Activated CD4-positive, alpha-beta T cell treated with anti-CD3 and anti-CD28 coated beads, Interleukin-2, amount 50 U/mL, for 48 hours (primary cell): ENCODE results near the gene PI4KB.

Source experiments
- DNase-seq, 2 experiments: peaks; one replicate each; pipeline ENCODE4 v3.0.0-alpha.2; 2020

Gene PI4KB

GRCh38 chr1:151311011-151311410 lies 16.2 kb downstream of the PI4KB start:
- no peak for DNase-seq

DNA sequence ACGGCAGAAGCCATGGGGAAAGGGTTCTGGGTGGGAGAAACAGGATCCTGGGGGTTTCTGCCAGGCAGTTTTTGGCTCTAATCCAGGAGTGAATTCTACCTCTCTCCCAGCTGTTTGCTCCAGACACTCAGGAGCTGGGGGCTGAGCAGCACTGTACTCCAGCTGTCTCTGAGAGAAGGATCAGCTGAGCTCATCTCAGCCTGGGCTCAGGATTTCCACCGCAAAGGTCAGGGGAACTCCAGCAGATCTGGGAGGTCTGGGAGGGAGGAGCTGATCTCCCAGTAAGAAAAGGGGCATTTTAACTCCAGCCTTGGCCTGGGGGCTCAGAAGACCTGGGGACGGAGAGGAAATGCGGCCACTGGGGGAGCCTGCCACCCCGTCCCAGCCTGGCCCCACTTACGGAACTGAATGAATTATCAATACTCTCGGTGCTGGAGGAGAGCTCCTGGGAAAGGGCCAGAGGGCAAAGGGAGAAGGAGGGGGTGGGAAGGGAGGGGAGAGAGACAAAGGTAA lies 17.3 kb downstream of the PI4KB start:
- DNase-seq, result no peak

DNA sequence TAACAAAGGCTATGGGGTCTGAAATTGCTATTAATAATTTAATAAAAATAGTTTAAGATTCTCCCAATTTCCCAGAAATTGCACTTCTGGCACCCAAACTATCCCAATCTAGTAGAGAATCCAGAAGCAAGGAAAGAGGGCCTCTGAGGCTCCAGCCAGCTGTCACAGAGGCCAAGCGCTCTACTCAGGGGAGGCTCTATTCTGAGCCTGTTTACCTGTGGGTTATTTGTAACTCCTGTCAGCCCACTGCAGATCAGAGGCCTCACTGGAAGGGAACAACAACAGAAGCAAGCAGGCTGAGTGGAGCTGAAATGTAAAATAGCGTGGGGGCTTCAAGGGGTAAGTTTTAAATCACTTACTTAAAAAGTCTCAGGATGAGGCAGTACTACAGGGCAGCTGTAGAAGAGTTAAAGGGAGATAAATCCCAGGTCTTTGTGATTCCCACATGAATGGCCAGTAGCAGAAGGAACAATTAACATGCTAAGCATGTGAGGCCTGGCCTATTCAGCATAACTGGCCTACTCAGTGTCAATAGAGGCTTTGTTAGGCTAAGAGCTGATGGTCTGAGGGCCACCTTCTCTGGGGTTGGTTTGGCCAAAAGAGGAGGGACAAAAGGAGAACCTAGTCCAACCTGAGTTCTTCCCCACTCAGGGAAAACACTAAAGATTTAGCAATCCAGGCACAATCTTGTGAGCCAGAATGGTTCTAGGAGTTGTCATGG lies 32.3 kb downstream of the PI4KB start:
- DNase-seq, result no peak

DNA sequence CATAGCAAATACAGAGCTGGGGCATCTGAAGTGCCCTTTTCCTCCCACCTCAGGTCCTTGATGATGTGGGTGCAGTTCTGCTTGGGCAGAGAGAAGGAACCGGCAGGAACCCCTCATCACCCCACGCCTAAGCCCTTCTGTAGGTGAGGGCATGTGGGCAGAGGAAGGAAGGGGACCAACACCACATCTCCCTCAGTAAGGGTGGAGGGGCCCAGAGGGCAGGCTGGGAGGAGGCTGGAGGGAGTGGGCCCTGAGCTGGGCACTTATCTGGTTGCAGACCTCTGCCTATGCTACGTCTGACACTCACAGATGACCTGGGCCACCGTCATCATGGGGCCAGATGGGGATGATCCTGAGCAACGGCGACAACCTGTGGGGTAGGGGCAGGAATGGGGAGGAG lies 34.1 kb downstream of the PI4KB start:
- no peak for DNase-seq

- DNase-seq, result no peak
Observed at GRCh38 chr1:151292207-151293030, 34.8 kb downstream of the PI4KB start.

- no peak for DNase-seq
Observed at GRCh38 chr1:151290709-151291303, 36.4 kb downstream of the PI4KB start.

DNA sequence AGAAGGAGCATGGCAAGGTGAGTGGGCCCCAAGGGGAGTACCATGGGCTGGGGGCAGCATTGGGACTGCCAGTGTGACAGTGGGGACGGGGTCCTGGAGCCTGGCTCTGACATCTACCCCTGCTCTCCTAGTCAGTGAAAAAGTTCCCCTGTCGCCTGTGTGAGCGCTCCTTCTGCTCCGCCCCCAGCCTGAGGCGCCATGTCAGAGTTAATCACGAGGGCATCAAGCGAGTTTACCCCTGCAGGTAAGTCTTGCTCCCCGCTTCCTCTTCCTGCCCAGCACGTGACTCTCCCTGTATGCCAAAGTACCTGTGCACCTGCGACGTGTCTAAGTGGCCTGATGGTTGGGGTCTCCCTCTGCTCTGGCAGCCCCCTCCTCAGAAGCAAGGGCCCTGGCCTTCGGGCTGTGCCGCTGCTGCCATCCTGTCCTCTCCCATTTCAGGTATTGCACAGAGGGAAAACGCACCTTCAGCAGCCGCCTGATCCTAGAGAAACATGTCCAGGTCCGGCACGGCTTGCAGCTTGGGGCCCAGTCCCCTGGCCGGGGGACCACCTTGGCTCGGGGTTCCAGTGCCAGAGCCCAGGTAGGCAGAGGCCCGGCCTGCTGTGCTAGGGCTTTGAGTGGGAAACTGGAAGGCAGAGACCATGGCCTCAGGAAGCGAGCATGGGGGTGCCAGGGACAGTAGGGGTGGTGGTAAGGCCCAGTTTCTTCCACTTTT lies 37.1 kb downstream of the PI4KB start:
- DNase-seq, result no peak

- DNase-seq, result no peak
Observed at GRCh38 chr1:151289080-151289935, 37.9 kb downstream of the PI4KB start.

- no peak for DNase-seq
Observed at GRCh38 chr1:151288502-151288901, 38.7 kb downstream of the PI4KB start.

- no peak for DNase-seq
Observed at GRCh38 chr1:151287767-151288500, 39.3 kb downstream of the PI4KB start.

DNA sequence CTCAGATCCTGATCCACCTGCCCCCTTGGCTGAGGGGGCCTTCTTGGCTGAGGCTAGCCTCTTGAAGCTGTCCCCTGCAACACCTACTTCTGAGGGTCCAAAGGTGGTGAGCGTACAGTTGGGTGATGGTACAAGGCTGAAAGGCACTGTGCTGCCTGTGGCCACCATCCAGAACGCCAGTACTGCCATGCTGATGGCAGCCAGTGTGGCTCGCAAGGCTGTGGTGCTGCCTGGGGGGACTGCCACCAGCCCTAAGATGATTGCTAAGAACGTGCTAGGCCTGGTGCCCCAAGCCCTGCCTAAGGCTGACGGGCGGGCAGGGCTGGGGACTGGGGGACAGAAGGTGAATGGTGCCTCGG lies 39.9 kb downstream of the PI4KB start:
- DNase-seq, result no peak

DNA sequence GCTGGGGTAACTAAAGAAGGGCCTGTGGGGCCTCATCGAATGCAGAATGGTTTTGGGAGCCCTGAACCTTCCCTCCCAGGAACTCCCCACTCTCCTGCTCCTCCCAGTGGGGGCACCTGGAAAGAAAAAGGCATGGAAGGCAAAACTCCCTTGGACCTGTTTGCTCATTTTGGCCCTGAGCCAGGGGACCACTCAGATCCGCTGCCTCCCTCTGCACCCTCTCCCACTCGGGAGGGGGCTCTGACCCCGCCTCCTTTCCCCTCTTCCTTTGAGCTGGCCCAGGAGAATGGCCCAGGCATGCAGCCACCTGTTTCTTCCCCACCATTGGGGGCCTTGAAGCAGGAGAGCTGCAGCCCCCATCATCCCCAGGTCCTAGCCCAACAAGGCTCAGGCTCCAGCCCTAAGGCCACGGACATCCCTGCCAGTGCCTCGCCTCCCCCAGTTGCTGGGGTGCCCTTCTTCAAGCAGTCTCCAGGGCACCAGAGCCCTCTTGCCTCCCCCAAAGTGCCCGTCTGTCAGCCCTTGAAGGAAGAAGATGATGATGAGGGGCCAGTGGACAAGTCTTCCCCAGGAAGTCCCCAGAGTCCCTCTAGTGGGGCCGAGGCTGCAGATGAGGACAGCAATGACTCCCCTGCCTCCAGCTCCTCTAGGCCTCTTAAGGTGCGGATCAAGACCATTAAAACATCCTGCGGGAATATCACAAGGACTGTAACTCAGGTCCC lies 40.4 kb downstream of the PI4KB start:
- no peak for DNase-seq

DNA sequence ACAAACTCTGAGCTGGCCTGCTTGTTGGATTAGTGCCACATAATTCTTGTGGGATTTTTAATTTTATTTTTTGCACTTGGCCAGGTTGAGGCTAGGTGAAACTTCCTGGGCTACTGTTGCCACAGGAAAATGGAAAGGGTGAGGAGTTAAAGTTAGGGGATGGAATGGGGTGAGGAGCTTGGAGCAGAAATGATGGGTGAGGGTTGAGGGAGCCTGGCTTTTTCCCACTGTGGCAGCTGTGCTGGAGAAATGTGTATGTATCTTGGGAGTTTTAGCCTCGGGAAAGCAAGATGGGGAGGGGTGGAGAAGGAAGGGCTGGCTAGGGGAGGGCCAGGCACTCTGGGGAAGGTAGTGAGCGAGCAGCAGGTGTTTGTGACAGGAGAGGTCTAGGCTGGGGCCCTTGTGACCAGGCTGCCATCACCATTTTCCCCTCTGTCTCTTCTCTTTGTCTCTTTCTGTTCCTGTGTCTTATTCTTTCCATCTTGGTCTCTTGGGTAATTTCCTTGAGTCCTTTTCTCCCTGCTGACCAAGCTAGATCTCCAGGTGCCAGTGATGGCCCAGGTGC lies 43.1 kb downstream of the PI4KB start:
- DNase-seq, result no peak

GRCh38 chr1:151282883-151283725 lies 44.1 kb downstream of the PI4KB start:
- peak; percentile 16 to 33 for DNase-seq

DNA sequence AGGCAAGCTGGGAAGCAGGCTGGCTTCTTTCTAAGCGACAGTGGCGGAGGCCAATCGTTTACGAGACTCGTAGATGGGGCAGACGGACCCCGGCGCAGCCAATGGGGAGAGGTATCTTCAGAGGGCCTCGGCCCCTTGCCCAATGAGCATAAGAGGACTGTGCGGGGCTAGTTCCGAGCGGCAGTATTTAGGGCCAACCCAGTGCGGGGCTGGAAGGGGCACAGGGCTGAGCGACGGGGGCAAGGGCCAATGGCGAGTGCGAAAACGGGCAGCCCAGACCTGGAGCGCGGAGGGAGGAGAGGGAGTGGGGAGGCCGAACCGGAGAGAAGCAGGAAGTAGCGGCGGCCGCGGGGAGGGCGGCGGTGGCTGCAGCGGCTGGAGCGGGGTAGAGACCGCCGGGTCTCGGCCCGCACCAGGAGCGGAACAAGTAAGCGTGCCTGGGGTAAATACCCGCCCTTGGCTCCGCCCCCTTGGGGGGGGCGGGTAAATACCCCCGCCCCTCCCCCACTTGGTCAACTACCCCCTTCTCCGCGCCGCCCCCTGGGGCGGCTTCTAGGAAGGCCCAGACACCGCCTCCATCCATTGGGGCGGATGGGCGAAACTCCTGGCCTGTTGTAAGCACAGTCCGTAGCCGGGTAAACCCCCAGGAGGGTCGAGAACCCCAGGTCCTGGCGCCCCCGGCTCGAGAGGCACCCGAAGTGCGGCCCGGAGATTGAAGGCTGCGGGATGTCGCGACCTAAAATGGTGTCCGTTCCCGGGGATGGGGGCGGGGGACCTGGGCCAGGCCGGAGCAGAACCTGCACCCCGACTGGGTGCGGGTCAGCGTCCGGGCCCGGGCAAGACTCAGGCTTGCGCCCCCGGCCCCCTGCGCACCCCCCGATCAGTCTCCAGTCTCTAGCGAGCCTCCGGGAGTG lies 45.0 kb downstream of the PI4KB start, which contains the start of gene ZNF687:
ZNF687 (plus strand) TSS at position 331 of the 914 bp plus-strand sequence. CDS start 3,993 bp downstream, outside the sequence.
- DNase-seq, result peak; percentile 98 to 99

DNA sequence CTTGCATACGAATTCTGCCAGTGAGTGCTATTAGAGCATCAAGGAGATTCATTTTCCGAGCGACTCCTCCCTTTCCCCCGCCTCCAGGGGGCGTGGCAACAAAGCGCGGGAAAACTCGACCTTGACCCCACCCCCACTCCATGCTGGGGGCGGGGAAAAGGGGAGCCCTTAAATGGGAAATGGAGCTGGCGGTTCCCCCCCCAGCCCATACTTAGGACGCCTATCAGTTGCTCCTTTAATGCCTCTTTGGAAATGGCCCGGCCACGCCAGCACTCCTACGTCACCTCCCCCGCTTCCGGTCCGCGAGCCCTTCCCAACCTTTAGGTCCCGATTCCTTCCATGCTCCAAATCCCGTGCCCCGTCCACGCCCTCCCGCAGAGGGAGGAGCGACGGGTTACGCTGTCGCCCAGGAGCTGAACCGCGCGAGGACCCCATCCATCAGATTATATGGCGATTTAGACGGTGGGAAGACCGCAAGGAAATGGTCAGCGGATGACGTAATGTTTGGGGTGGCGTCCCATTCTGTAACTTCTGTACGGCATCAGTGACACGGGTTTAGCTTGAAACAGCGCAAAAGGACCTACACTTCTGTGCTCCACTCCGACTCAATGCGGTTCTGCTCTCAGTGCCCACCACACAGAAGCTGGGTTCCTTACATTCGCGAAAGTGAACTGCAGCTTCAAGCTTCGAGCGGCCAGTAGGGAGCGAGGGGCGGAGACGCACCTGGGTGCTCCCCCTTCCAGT lies 45.8 kb downstream of the PI4KB start:
- peak; percentile 96 to 97 for DNase-seq

- no peak for DNase-seq
Observed at GRCh38 chr1:151277249-151277648, 50.0 kb downstream of the PI4KB start.
